Transverse colon (tissue), 3 donors: ENCODE data around the gene B4GALNT4.

Experiments used
- EP300 ChIP-seq: sonication (generic); formaldehyde crosslinking; IDR thresholded peaks from one replicate; pipeline ENCODE4 v1.6.1; 2017; ENCODE audit warnings: antibody characterized with exemption, low read depth
- TF ChIP-seq, protein P1 (sequence below), 5 experiments: fragments of 200-600 bp in 3 of 5; fragments of 450-650 bp in 2 of 5; sonication (generic) in 3 of 5; IDR thresholded peaks; 1 replicate in 2 of 5; 2 replicates in 3 of 5; pipeline ENCODE4 v1.5.1; 2016 to 2017; ENCODE audit warnings: antibody characterized with exemption in 5 of 5, inconsistent platforms in 3 of 5, mild to moderate bottlenecking in 2 of 5, moderate library complexity in 1 of 5

DNA sequence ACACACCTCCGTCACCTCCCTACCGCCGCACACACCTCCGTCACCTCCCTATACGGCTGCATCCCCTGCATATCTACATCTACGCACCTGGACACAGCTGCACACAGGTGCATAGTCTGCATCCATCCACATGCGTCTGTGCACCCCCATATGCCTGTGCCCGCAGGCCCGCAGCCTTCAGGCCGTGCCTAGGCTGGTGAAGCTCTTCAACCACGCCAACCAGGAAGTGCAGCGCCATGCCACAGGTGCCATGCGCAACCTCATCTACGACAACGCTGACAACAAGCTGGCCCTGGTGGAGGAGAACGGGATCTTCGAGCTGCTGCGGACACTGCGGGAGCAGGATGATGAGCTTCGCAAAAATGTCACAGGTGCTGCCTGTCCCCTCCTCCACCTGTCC is 29.5 kb downstream of the B4GALNT4 start:
- TF ChIP-seq, protein P1, sequence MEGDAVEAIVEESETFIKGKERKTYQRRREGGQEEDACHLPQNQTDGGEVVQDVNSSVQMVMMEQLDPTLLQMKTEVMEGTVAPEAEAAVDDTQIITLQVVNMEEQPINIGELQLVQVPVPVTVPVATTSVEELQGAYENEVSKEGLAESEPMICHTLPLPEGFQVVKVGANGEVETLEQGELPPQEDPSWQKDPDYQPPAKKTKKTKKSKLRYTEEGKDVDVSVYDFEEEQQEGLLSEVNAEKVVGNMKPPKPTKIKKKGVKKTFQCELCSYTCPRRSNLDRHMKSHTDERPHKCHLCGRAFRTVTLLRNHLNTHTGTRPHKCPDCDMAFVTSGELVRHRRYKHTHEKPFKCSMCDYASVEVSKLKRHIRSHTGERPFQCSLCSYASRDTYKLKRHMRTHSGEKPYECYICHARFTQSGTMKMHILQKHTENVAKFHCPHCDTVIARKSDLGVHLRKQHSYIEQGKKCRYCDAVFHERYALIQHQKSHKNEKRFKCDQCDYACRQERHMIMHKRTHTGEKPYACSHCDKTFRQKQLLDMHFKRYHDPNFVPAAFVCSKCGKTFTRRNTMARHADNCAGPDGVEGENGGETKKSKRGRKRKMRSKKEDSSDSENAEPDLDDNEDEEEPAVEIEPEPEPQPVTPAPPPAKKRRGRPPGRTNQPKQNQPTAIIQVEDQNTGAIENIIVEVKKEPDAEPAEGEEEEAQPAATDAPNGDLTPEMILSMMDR (IDR thresholded peaks at IDR 0.05), result no peak
- no peak for TF ChIP-seq EP300
